Measurements from ENCODE around the gene TBC1D24.

DNA sequence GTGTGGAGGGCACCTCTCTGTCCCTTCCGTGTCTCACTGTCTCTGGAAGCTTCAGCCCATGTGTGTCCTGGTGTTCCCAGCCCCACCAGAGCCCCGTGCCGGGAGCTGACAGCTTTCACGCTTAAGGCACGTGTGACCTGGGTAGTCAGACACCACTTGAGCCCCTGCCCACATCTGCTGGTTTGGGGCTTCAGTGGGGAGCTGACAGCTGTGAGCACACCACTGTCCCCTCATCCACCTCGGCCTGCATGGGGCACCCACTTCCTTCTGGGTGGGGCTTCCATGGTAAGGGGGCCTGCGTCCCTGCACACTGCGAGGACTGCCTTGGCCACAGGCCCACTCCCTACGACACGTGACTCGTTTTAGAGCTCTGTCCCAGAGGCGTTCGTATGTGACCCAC is 17.7 kb upstream of the TBC1D24 start:
- TF ChIP-seq, protein P1, sequence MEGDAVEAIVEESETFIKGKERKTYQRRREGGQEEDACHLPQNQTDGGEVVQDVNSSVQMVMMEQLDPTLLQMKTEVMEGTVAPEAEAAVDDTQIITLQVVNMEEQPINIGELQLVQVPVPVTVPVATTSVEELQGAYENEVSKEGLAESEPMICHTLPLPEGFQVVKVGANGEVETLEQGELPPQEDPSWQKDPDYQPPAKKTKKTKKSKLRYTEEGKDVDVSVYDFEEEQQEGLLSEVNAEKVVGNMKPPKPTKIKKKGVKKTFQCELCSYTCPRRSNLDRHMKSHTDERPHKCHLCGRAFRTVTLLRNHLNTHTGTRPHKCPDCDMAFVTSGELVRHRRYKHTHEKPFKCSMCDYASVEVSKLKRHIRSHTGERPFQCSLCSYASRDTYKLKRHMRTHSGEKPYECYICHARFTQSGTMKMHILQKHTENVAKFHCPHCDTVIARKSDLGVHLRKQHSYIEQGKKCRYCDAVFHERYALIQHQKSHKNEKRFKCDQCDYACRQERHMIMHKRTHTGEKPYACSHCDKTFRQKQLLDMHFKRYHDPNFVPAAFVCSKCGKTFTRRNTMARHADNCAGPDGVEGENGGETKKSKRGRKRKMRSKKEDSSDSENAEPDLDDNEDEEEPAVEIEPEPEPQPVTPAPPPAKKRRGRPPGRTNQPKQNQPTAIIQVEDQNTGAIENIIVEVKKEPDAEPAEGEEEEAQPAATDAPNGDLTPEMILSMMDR (IDR thresholded peaks at IDR 0.05), result no peak
- TF ChIP-seq EP300 (IDR thresholded peaks at IDR 0.05), result no peak
- no peak for TF ChIP-seq POLR2A (IDR thresholded peaks at IDR 0.05)

Measured in stomach (tissue), 4 donors.